Thyroid gland (tissue), 4 donors: ENCODE data around the gene MMP13.

Source experiments
- CTCF ChIP-seq, 6 experiments: fragments of 200-600 bp in 3 of 6; fragments of 450-650 bp in 3 of 6; sonication (generic) in 3 of 6; IDR thresholded peaks; one replicate each; pipeline ENCODE4 v1.5.1; 2016 to 2019; ENCODE audit warnings: antibody characterized with exemption in 6 of 6, mild to moderate bottlenecking in 2 of 6, inconsistent platforms in 1 of 6, moderate library complexity in 1 of 6
- POLR2A ChIP-seq, 2 donors: fragments of 450-650 bp; IDR thresholded peaks; one replicate each; pipeline ENCODE4 v1.6.1; 2017; ENCODE audit warnings: antibody characterized with exemption in 2 of 2, mild to moderate bottlenecking in 2 of 2, moderate library complexity in 1 of 2

- TF ChIP-seq CTCF (IDR thresholded peaks at IDR 0.05) (no peak), POLR2A (IDR thresholded peaks at IDR 0.05) (no peak)
Observed at GRCh38 chr11:102912482-102912830, 43.1 kb downstream of the MMP13 start.
